Measurements from ENCODE around the gene RAP1A.

DNA sequence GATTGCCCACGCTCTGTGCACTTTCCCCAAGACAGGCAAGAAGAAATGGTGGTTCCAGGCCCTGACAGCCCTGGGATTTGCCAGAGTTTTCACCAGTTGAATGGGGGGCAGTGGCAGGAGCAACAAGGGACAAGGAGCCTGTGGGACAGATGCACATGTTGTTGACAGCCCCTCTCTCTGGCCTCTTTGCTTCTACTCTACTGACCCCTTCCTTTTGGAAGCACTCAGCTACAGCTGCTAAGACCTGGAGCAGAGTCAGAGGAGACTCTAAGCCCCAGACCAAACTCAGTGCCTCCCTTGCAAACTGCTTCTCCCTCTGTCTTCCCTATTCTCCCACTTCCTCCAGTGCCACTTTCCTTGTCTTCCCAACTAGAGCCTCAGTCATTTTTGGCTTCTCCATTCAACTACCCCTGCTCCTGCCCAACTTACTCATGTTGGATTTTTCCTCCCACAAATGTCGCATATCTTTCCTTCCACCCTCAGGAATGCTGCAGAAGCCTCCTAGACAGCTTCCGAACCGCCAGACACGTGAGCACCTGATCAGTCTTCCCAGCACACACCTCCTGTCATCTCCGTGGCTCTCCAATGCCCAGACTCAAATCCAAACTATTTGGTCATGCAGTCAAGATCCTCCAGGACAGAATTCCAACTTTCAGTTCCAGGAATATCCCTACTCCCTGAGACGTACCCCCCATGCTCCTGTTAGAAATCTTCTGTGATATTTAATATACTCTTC, 110.5 kb downstream of the RAP1A start:
- TF ChIP-seq CTCF (IDR thresholded peaks at IDR 0.05 in 4 of 5, conservative IDR thresholded peaks at IDR 0.05 in 1 of 5), result no peak
- TF ChIP-seq POLR2A (IDR thresholded peaks at IDR 0.05), result no peak

All from gastrocnemius medialis (tissue), 4 donors.